ENCODE measurements around the gene FBL.

DNA sequence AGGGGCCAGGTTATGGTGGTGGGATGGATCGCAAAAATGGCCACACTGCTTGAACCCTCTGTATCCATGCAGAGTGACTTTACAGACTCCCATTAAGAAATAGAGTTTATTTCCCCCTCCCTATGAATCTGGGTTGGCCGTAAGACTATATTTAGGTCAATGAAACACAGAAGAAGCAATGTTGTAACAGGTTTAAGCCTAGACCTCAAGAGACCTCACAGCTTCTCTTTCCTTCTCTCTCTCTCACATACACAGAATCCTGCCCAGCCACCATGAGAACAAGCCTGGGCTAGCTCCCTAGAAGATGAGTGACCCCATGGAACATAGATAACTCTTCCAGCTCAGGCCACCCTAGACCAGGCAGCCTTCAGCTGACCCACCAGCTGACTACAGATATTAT is 21.0 kb upstream of the FBL start:
- TF ChIP-seq CTCF (IDR thresholded peaks at IDR 0.05 in 4 of 5, conservative IDR thresholded peaks at IDR 0.05 in 1 of 5): no peak
- TF ChIP-seq POLR2A (IDR thresholded peaks at IDR 0.05): no peak
